ENCODE data around the gene MFAP5. TPM values are rescaled to one million over a fixed set of nuclear protein-coding genes. Genes with fewer than 3 reads are reported as not detected.

Gene MFAP5
- total and polyA plus RNA-seq, 7 experiments from 2014 or later, result not detected

GRCh38 chr12:8606890-8607289 is 55.7 kb downstream of the MFAP5 start:
- ChIA-PET POLR2A (no interaction called here), CTCF (no interaction called here)
- no peaks in the 10 kb centered on the region for H3K36me3 Mint-ChIP-seq
- intact Hi-C loops (cut with micrococcal nuclease), result loop anchor here in 1 of 2 donors (5.0 kb wide), 1 partner anchor 65 kb away; the partner anchor contains the start of gene CLEC4E
- H3K27ac ChIP-seq (ENCODE audit: low read depth, low read length), result no peak overlapping the region
- no peaks in the 10 kb centered on the region for H3K4me1 ChIP-seq (ENCODE audit: control insufficient read depth in 2 of 2, insufficient read depth in 2 of 2, low read length in 2 of 2)
- DNase-seq (no peak), ATAC-seq (no peak)
- H3K4me3 ChIP-seq (ENCODE audit: low read length), result no peak overlapping the region
- H3K4me1 Mint-ChIP-seq, result peaks cover 9 to 14% (median 12%) of the 10 kb centered on the region in 7 donors
- H3K27me3 ChIP-seq (ENCODE audit: control insufficient read depth in 2 of 2, insufficient read depth in 2 of 2, low read length in 2 of 2), result no peaks in the 10 kb centered on the region
- H3K4me3 Mint-ChIP-seq, result no peak overlapping the region
- no peaks in the 10 kb centered on the region for H3K9me3 Mint-ChIP-seq
- H3K36me3 ChIP-seq (ENCODE audit: control insufficient read depth in 2 of 3, insufficient read depth in 3 of 3, low read length in 3 of 3), result no peaks in the 10 kb centered on the region
- H3K9me3 ChIP-seq (ENCODE audit: control insufficient read depth in 2 of 3, low read length in 3 of 3), result no peaks in the 10 kb centered on the region
- H3K27ac Mint-ChIP-seq, result no peak overlapping the region
- peaks cover 8 to 32% (median 14%) of the 10 kb centered on the region in 5 donors for H3K27me3 Mint-ChIP-seq

DNA sequence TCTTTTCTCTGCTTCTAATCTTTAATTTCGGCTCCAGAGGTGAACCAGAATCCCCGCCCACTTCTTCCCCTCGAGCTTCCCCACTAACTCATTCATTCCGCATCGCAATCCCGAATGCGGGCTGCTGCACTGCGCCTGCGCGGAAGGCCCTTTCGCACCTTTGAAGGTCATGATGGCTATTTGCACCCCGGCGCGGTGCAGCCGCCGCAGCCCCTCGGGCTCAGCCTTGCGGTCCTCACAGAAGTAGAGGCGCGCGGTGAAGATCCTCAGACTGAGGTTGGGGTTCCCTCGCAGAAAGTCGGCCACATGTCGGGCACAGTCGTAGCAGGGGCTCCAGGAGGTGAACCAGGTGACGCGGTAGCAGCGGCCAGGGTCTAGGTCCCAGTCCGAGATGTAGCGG is 57.6 kb downstream of the MFAP5 start:
- ChIA-PET POLR2A (no interaction called here), CTCF (no interaction called here)
- peaks cover 9 to 14% (median 12%) of the 10 kb centered on the region in 7 donors for H3K4me1 Mint-ChIP-seq

DNA sequence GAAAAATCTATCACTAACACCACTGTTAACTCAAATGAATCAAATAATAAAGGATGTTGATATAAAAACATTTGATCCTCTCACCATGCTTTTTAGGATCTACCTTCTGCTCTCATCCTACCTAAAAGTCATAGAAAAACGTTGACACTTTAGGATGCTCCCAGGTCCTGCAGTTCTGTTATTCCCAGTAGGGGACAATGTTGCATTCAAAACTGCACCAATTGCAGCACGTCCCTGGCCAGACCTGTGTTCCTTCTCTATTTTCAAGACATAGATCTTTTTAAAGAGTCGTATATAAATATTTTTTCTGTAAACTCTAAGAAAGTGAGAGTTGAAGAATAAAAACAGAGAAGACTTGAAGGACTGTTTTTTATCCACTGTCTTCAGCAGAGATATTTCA is 58.8 kb downstream of the MFAP5 start:
- POLR2A ChIA-PET, result no interaction called here

More for the DNA sequence above, 57.6 kb downstream of the MFAP5 start:
- Histone ChIP-seq H3K4me1 (ENCODE audit: control insufficient read depth in 2 of 2, insufficient read depth in 2 of 2, low read length in 2 of 2) (no peaks in the 10 kb centered on the region), H3K9me3 (ENCODE audit: control insufficient read depth in 2 of 3, low read length in 3 of 3) (no peaks in the 10 kb centered on the region), H3K36me3 (ENCODE audit: control insufficient read depth in 2 of 3, insufficient read depth in 3 of 3, low read length in 3 of 3) (no peaks in the 10 kb centered on the region), H3K4me3 (ENCODE audit: low read length) (no peak overlapping the region), H3K27me3 (ENCODE audit: control insufficient read depth in 2 of 2, insufficient read depth in 2 of 2, low read length in 2 of 2) (no peaks in the 10 kb centered on the region), H3K27ac (ENCODE audit: low read depth, low read length) (no peak overlapping the region)
- Mint-ChIP-seq H3K9me3 (no peaks in the 10 kb centered on the region), H3K27ac (no peak overlapping the region), H3K4me3 (no peak overlapping the region), H3K36me3 (no peaks in the 10 kb centered on the region), H3K27me3 (peaks cover 8 to 30% (median 14%) of the 10 kb centered on the region in 5 donors)
- intact Hi-C loops (cut with micrococcal nuclease), result loop anchor here in 1 of 2 donors (5.0 kb wide), 1 partner anchor 63 kb away; the partner anchor contains the start of gene CLEC4E
- ATAC-seq (no peak), DNase-seq (no peak)

DNA sequence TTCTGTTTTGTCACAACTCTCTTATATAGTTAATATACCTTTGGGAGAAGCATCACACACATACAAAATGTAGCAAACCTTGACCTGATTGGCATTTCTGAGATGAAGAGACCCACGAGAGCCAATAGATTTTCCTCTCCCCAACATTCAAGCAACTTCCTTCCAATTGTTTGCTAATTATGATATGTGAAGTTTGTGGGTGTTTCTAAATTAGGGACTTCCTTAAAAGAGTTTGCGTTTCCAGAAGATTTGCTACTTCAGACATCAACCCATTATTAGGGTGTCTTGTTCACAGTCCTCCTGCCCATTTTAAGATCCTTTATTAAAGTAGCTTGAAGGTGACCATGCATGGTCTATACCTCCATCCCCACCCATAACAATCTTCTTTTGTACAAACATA is 59.3 kb downstream of the MFAP5 start:
- H3K27ac Mint-ChIP-seq, result no peak overlapping the region
- no peaks in the 10 kb centered on the region for H3K36me3 Mint-ChIP-seq
- no peak for ATAC-seq
- intact Hi-C loops (cut with micrococcal nuclease), result no loop called here
- Histone ChIP-seq H3K9me3 (ENCODE audit: control insufficient read depth in 2 of 3, low read length in 3 of 3) (no peaks in the 10 kb centered on the region), H3K27me3 (ENCODE audit: control insufficient read depth in 2 of 2, insufficient read depth in 2 of 2, low read length in 2 of 2) (no peaks in the 10 kb centered on the region), H3K27ac (ENCODE audit: low read depth, low read length) (no peak overlapping the region), H3K4me3 (ENCODE audit: low read length) (no peak overlapping the region), H3K36me3 (ENCODE audit: control insufficient read depth in 2 of 3, insufficient read depth in 3 of 3, low read length in 3 of 3) (no peaks in the 10 kb centered on the region), H3K4me1 (ENCODE audit: control insufficient read depth in 2 of 2, insufficient read depth in 2 of 2, low read length in 2 of 2) (no peaks in the 10 kb centered on the region)
- peaks cover 0 to 4% (median 0%) of the 10 kb centered on the region in 7 donors for H3K4me1 Mint-ChIP-seq
- CTCF ChIA-PET, result no interaction called here
- no peak overlapping the region for H3K4me3 Mint-ChIP-seq
- POLR2A ChIA-PET, result no interaction called here
- H3K27me3 Mint-ChIP-seq, result peaks cover 8 to 28% (median 13%) of the 10 kb centered on the region in 5 donors
- DNase-seq, result no peak
- H3K9me3 Mint-ChIP-seq, result no peaks in the 10 kb centered on the region

More for the DNA sequence above, 58.8 kb downstream of the MFAP5 start:
- peaks cover 8 to 31% (median 13%) of the 10 kb centered on the region in 5 donors for H3K27me3 Mint-ChIP-seq
- no peaks in the 10 kb centered on the region for H3K36me3 Mint-ChIP-seq
- no peak for ATAC-seq
- intact Hi-C loops (cut with micrococcal nuclease), result no loop called here
- H3K27me3 ChIP-seq (ENCODE audit: control insufficient read depth in 2 of 2, insufficient read depth in 2 of 2, low read length in 2 of 2), result no peaks in the 10 kb centered on the region
- H3K27ac ChIP-seq (ENCODE audit: low read depth, low read length), result no peak overlapping the region
- no peaks in the 10 kb centered on the region for H3K9me3 ChIP-seq (ENCODE audit: control insufficient read depth in 2 of 3, low read length in 3 of 3)
- H3K4me1 Mint-ChIP-seq, result peaks cover under 1 to 5% (median 3%) of the 10 kb centered on the region in 7 donors
- H3K4me3 Mint-ChIP-seq, result no peak overlapping the region
- H3K9me3 Mint-ChIP-seq, result no peaks in the 10 kb centered on the region
- H3K27ac Mint-ChIP-seq, result no peak overlapping the region
- CTCF ChIA-PET, result no interaction called here
- H3K36me3 ChIP-seq (ENCODE audit: control insufficient read depth in 2 of 3, insufficient read depth in 3 of 3, low read length in 3 of 3), result no peaks in the 10 kb centered on the region
- no peak overlapping the region for H3K4me3 ChIP-seq (ENCODE audit: low read length)
- DNase-seq, result no peak
- no peaks in the 10 kb centered on the region for H3K4me1 ChIP-seq (ENCODE audit: control insufficient read depth in 2 of 2, insufficient read depth in 2 of 2, low read length in 2 of 2)

- peaks cover 0 to 1% (median 0%) of the 10 kb centered on the region in 7 donors for H3K4me1 Mint-ChIP-seq
- H3K4me3 Mint-ChIP-seq, result no peak overlapping the region
- H3K27ac Mint-ChIP-seq, result no peak overlapping the region
- H3K36me3 ChIP-seq (ENCODE audit: control insufficient read depth in 2 of 3, insufficient read depth in 3 of 3, low read length in 3 of 3), result no peaks in the 10 kb centered on the region
- ChIA-PET CTCF (no interaction called here), POLR2A (no interaction called here)
- no peaks in the 10 kb centered on the region for H3K36me3 Mint-ChIP-seq
- peaks cover 0 to 9% (median 0%) of the 10 kb centered on the region in 5 donors for H3K27me3 Mint-ChIP-seq
- no peaks in the 10 kb centered on the region for H3K9me3 ChIP-seq (ENCODE audit: control insufficient read depth in 2 of 3, low read length in 3 of 3)
- no peak overlapping the region for H3K4me3 ChIP-seq (ENCODE audit: low read length)
- no peak for ATAC-seq
- no peak for DNase-seq
- no peaks in the 10 kb centered on the region for H3K27me3 ChIP-seq (ENCODE audit: control insufficient read depth in 2 of 2, insufficient read depth in 2 of 2, low read length in 2 of 2)
- no peaks in the 10 kb centered on the region for H3K4me1 ChIP-seq (ENCODE audit: control insufficient read depth in 2 of 2, insufficient read depth in 2 of 2, low read length in 2 of 2)
- no peaks in the 10 kb centered on the region for H3K9me3 Mint-ChIP-seq
- no peak overlapping the region for H3K27ac ChIP-seq (ENCODE audit: low read depth, low read length)
- intact Hi-C loops (cut with micrococcal nuclease), result no loop called here
Observed at GRCh38 chr12:8596561-8596960, 66.1 kb downstream of the MFAP5 start.

Other genes with a start within 250 kb of the MFAP5 start
- gene CLEC6A, start 206.9 kb downstream of the MFAP5 start, total RNA-seq, result under 1 TPM in 2 of 5 experiments, not detected in 3; 0.34 to 0.51 TPM
- gene CLEC6A, start 206.9 kb downstream of the MFAP5 start, polyA plus RNA-seq, result not detected
- 1 to 10 TPM in 1 of 5 experiments, under 1 TPM in 1, not detected in 3; 0.45 to 7.0 TPM for gene CLEC4D, start 149.3 kb downstream of the MFAP5 start, total RNA-seq
- not detected for gene CLEC4D, start 149.3 kb downstream of the MFAP5 start, polyA plus RNA-seq
- 10 to 100 TPM in 1 of 5 experiments, 1 to 10 TPM in 1, not detected in 3; 5.4 to 19.2 TPM for gene CLEC4E, start 121.9 kb downstream of the MFAP5 start, total RNA-seq
- not detected for gene CLEC4E, start 121.9 kb downstream of the MFAP5 start, polyA plus RNA-seq
- not detected for gene AICDA, start 50.0 kb downstream of the MFAP5 start, total RNA-seq
- not detected for gene AICDA, start 50.0 kb downstream of the MFAP5 start, polyA plus RNA-seq
- gene RIMKLB, start 35.2 kb upstream of the MFAP5 start, total RNA-seq, result 10 to 100 TPM in 4 of 5 experiments, 1 to 10 TPM in 1; 1.8 to 31.3 (median 18.2) TPM
- gene RIMKLB, start 35.2 kb upstream of the MFAP5 start, polyA plus RNA-seq, result 1 to 10 TPM; 4.0 to 5.7 TPM
- gene A2ML1, start 159.8 kb upstream of the MFAP5 start, total RNA-seq, result not detected
- not detected for gene A2ML1, start 159.8 kb upstream of the MFAP5 start, polyA plus RNA-seq